Chondrocyte (in vitro differentiated cells): ENCODE data around the gene TMEM203. TPM values are rescaled to one million over a fixed set of nuclear protein-coding genes. Genes with fewer than 3 reads are reported as not detected.

Experiments used
- DNase-seq: peaks from one replicate; pipeline ENCODE4 v3.0.0; 2021; ENCODE audit warnings: mixed read lengths, low spot score
- H3K27ac Mint-ChIP-seq: one replicate; pipeline ENCODE4 v1.8.0; 2021; ENCODE audit warnings: mild to moderate bottlenecking, moderate library complexity, mixed read lengths; ENCODE audit not compliant: unreplicated experiment
- H3K27me3 Mint-ChIP-seq: 2 replicates; pipeline ENCODE4 v1.8.0; 2021; ENCODE audit warnings: low read depth, mixed read lengths
- H3K36me3 Mint-ChIP-seq: 2 replicates; pipeline ENCODE4 v1.8.0; 2021; ENCODE audit warnings: low read depth, mixed read lengths
- H3K4me1 Mint-ChIP-seq: 2 replicates; pipeline ENCODE4 v1.8.0; 2021; ENCODE audit warnings: low read depth, mild to moderate bottlenecking, mixed read lengths
- H3K4me3 Mint-ChIP-seq: one replicate; pipeline ENCODE4 v1.8.0; 2021; ENCODE audit warnings: mild to moderate bottlenecking, moderate library complexity, mixed read lengths; ENCODE audit not compliant: unreplicated experiment
- H3K9me3 Mint-ChIP-seq: 2 replicates; pipeline ENCODE4 v1.8.0; 2021; ENCODE audit warnings: low read depth, mixed read lengths
- total RNA-seq: library from RNA; stranded (reverse); gene quantifications from 3 replicates; pipeline ENCODE4 v1.2.1, GENCODE V29; 2021
- TF ChIP-seq, protein P1 (sequence below): fragments of 200-600 bp; sonication (generic); IDR thresholded peaks from 2 replicates; pipeline ENCODE4 v1.5.0; 2021; ENCODE audit warnings: antibody characterized with exemption, mild to moderate bottlenecking, moderate library complexity

The TMEM203 gene
- total RNA-seq, 1 donor from 2014 or later, result 34.9 TPM

DNA sequence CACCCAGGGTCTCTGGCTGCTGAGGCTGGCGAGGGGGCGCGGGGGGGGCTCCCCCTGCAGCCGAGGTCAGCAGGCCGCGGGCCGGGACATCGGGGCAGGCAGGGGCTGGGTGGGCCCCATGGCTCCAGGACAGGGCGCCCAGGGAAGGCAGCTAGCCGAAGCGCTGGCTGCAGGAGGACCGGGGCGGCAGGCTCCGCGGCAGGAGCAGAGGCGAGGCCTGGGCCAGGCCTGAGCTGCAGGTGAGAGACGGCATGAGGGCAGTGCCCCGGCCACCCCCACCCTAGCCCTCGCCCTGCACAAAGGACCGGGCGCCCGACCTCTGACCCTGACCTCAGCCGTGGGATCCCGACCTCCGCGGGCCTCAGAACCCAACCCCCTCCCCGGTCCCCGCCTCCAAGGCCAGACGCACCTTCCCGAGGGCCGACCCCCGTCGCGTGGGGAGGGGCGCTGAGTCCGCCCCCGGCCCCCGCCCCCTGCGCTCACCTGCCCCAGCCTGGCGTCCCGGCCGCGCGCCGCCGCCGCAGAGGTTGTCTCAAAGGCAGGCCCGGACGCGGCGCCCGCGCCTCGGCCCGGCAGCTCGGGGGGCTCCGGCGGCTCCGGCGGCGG lies 16.2 kb upstream of the TMEM203 start:
- Mint-ChIP-seq H3K27ac (no peak overlapping the region), H3K9me3 (no peaks in the 10 kb centered on the region), H3K27me3 (no peaks in the 10 kb centered on the region), H3K4me1 (peaks cover 14% of the 10 kb centered on the region), H3K4me3 (no peak overlapping the region), H3K36me3 (no peaks in the 10 kb centered on the region)
- DNase-seq, result no peak
- TF ChIP-seq, protein P1, sequence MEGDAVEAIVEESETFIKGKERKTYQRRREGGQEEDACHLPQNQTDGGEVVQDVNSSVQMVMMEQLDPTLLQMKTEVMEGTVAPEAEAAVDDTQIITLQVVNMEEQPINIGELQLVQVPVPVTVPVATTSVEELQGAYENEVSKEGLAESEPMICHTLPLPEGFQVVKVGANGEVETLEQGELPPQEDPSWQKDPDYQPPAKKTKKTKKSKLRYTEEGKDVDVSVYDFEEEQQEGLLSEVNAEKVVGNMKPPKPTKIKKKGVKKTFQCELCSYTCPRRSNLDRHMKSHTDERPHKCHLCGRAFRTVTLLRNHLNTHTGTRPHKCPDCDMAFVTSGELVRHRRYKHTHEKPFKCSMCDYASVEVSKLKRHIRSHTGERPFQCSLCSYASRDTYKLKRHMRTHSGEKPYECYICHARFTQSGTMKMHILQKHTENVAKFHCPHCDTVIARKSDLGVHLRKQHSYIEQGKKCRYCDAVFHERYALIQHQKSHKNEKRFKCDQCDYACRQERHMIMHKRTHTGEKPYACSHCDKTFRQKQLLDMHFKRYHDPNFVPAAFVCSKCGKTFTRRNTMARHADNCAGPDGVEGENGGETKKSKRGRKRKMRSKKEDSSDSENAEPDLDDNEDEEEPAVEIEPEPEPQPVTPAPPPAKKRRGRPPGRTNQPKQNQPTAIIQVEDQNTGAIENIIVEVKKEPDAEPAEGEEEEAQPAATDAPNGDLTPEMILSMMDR, result no peak

DNA sequence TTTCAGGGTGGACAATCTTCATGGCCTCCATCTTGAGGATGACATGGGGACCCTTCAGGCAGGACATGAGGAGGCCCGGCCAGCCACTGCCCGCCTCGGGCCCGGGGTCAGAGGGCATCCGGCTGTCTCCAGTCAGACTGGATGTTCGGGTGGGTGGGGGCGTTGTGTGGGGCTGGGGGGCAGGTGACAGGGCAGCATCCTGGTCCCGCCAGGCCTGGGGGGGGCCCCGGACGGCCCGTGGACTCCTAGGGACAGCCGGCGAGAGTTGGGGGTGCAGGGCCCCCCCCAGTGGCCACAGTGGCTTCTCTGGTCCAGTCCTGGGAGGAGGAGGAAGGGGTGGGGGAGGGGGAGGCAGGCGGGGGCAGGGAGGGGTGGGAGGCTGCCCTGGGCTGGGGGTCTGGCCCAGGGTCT lies 15.7 kb upstream of the TMEM203 start:
- peaks cover 14% of the 10 kb centered on the region for H3K4me1 Mint-ChIP-seq
- no peak overlapping the region for H3K27ac Mint-ChIP-seq
- H3K4me3 Mint-ChIP-seq, result no peak overlapping the region
- no peaks in the 10 kb centered on the region for H3K9me3 Mint-ChIP-seq
- DNase-seq, result no peak
- no peaks in the 10 kb centered on the region for H3K27me3 Mint-ChIP-seq
- TF ChIP-seq, protein P1, result no peak
- H3K36me3 Mint-ChIP-seq, result no peaks in the 10 kb centered on the region

DNA sequence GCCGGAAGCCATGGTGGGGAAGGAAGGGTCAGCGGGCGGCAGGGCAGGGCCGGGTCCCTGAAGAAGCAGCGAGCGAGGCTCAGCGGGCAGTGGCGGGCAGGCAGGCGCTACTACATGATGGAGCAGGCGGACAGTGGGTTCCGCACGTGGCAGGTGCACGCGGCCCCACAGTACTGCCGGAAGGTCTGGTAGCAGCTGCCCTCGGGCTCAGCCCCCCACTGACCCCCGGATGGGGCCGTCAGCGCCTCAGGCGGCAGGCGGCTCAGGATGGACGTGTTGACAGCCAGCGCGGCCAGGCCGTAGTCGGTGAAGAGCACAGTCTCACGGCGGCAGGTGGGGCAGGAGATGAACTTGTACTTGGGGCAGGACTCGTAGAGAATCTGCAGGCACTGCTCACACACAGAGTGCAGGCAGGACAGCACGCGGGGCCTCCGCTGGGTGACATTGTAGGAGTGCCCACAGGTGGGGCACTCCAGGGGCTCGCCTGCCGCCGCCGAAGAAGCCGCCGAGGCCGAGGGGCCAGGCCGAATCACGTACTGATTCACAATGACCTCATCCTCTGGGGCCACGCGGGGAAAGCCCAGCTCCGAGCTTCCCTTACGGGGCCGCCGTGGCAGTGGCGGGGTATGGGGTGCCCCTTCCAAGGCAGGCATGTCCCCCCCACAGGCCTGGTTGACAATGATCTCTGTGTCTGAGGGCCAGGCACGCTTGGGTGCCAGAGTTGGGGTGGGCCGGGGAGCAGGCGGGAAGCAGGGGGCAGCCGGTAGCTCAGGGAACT lies 15.1 kb upstream of the TMEM203 start:
- DNase-seq, result no peak
- H3K36me3 Mint-ChIP-seq, result peaks cover under 1% of the 10 kb centered on the region
- no peaks in the 10 kb centered on the region for H3K9me3 Mint-ChIP-seq
- H3K4me1 Mint-ChIP-seq, result peaks cover 14% of the 10 kb centered on the region
- no peaks in the 10 kb centered on the region for H3K27me3 Mint-ChIP-seq
- peak overlapping the region; percentile 2 for H3K4me3 Mint-ChIP-seq
- H3K27ac Mint-ChIP-seq, result no peak overlapping the region
- TF ChIP-seq, protein P1, result no peak

DNA sequence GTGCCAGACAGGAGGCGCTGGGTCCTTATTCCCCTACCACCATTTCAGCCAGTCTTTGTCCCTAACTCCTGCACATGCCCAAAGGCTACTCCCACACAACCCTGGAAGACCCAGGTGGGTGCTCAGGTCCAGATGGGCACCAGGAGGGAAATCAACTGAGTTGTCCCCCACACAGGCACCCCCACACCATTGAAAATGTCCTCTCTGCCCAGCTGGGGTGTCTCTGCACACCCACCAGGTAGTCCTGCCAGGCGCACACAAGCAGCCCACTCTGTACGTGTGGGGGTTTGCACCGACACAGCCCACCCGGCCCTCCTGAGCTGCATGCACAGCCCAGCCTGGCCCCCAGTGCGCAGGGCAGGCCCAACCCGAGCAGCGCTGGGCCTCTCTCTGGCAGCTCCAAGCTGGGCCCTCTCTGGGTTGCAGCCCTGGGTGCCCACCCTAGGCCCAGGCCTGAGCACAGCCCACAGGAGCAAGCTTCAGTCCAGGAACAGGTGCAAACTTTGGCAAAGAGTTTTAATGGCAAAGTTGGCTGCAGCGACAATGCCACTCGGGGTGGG lies 14.4 kb upstream of the TMEM203 start:
- H3K4me1 Mint-ChIP-seq, result peaks cover 14% of the 10 kb centered on the region
- no peak overlapping the region for H3K27ac Mint-ChIP-seq
- peaks cover 2% of the 10 kb centered on the region for H3K36me3 Mint-ChIP-seq
- DNase-seq, result no peak
- no peaks in the 10 kb centered on the region for H3K9me3 Mint-ChIP-seq
- no peaks in the 10 kb centered on the region for H3K27me3 Mint-ChIP-seq
- TF ChIP-seq, protein P1, result no peak
- no peak overlapping the region for H3K4me3 Mint-ChIP-seq

DNA sequence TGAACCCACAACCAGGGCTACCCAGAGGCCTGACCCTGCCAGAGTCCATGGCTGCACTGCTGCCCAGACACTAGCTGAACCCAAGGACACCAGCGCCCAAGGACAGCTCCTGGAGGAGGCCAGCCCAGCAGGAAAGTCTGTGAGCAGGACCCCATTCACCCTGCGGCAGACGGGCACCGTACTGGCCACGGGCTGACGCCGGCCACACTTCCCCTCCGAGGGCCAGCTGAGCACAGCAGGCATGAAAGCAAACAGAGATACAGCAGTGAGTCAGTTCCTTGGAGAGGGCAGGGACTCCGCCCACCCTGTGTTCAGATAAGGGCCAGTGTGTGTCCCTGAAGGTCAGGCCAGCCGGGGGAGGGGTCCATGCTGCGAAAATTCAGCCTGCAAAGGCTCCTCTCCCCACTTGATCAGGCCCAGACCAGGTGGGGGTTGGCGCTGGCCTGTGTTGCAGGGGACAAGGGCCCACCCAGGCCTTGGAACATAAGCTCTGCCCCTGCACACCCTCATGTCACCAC lies 13.4 kb upstream of the TMEM203 start:
- peaks cover 2% of the 10 kb centered on the region for H3K36me3 Mint-ChIP-seq
- no peak overlapping the region for H3K27ac Mint-ChIP-seq
- peaks cover 11% of the 10 kb centered on the region for H3K4me1 Mint-ChIP-seq
- no peaks in the 10 kb centered on the region for H3K27me3 Mint-ChIP-seq
- no peak overlapping the region for H3K4me3 Mint-ChIP-seq
- TF ChIP-seq, protein P1, result no peak
- no peaks in the 10 kb centered on the region for H3K9me3 Mint-ChIP-seq
- DNase-seq, result no peak
